Vagina (tissue), 2 donors: ENCODE results near the gene GUCY2C. TPM values are rescaled to one million over a fixed set of nuclear protein-coding genes. Genes with fewer than 3 reads are reported as not detected.

ENCODE experiments used
- DNase-seq, 2 donors: peaks; one replicate each; pipeline ENCODE4 v3.0.0-alpha.2; 2017; ENCODE audit errors: extremely low spot score in 2 of 2
- H3K27ac ChIP-seq: fragments of 200-600 bp; sonication (generic); one replicate; pipeline ENCODE4 v1.5.1; 2019
- H3K27me3 ChIP-seq: fragments of 200-600 bp; sonication (generic); one replicate; pipeline ENCODE4 v1.5.1; 2019
- H3K36me3 ChIP-seq, 2 donors: fragments of 200-600 bp; sonication (generic); one replicate each; pipeline ENCODE4 v1.5.1; 2017 to 2019
- H3K4me1 ChIP-seq: fragments of 200-600 bp; sonication (generic); one replicate; pipeline ENCODE4 v1.5.1; 2019
- H3K4me3 ChIP-seq, 2 donors: fragments of 200-600 bp; sonication (generic); 1 replicate in 1 of 2; 2 replicates in 1 of 2; pipeline ENCODE4 v1.5.1; 2016 to 2019
- H3K9me3 ChIP-seq: fragments of 200-600 bp; sonication (generic); one replicate; pipeline ENCODE4 v1.5.1; 2019
- CTCF ChIP-seq, 3 experiments: fragments of 450-650 bp in 2 of 3; fragments of 200-600 bp in 1 of 3; sonication (generic) in 1 of 3; IDR thresholded peaks; one replicate each; pipeline ENCODE4 v1.5.1; 2017 to 2019; ENCODE audit warnings: antibody characterized with exemption in 3 of 3, mild to moderate bottlenecking in 2 of 3, moderate library complexity in 2 of 3
- POLR2A ChIP-seq, 2 donors: fragments of 450-650 bp; IDR thresholded peaks; one replicate each; pipeline ENCODE4 v1.6.1; 2017; ENCODE audit warnings: antibody characterized with exemption in 2 of 2, mild to moderate bottlenecking in 2 of 2, moderate library complexity in 2 of 2
- POLR2AphosphoS5 ChIP-seq, 2 donors: sonication (generic); formaldehyde crosslinking; IDR thresholded peaks; one replicate each; pipeline ENCODE4 v1.9.0; 2017; ENCODE audit warnings: antibody characterized with exemption in 2 of 2, mild to moderate bottlenecking in 2 of 2, low read depth in 1 of 2; ENCODE audit not compliant: insufficient read depth in 1 of 2
- intact Hi-C: fragments of 100-400 bp; cut with DNase I; formaldehyde crosslinking; loops from one replicate; pipeline ENCODE4 v1.15.1; 2023
- total RNA-seq: library from RNA; depleted of rRNA; stranded (reverse); fragments of >200 nt; gene quantifications from one replicate; pipeline ENCODE4 v1.2.3, GENCODE V29; 2016

GUCY2C gene
- total RNA-seq, 1 donor from 2014 or later = 0.74 TPM

GRCh38 chr12:14663002-14663401, 33.4 kb downstream of the GUCY2C start:
- TF ChIP-seq CTCF (IDR thresholded peaks at IDR 0.05) (no peak), POLR2AphosphoS5 (IDR thresholded peaks at IDR 0.05; ENCODE audit: insufficient read depth in 1 of 2, low read depth in 1 of 2) (no peak), POLR2A (IDR thresholded peaks at IDR 0.05) (no peak)

GRCh38 chr12:14656846-14657245, 39.6 kb downstream of the GUCY2C start:
- intact Hi-C loops = no loop called here
- Histone ChIP-seq H3K27ac (no peak overlapping the region), H3K4me1 (no peaks in the 10 kb centered on the region), H3K9me3 (no peaks in the 10 kb centered on the region), H3K36me3 (no peaks in the 10 kb centered on the region), H3K27me3 (no peaks in the 10 kb centered on the region), H3K4me3 (no peak overlapping the region)
- TF ChIP-seq CTCF (IDR thresholded peaks at IDR 0.05) (no peak), POLR2A (IDR thresholded peaks at IDR 0.05) (no peak), POLR2AphosphoS5 (IDR thresholded peaks at IDR 0.05; ENCODE audit: insufficient read depth in 1 of 2, low read depth in 1 of 2) (no peak)
- no peak for DNase-seq

More at GRCh38 chr12:14663002-14663401, 33.4 kb downstream of the GUCY2C start:
- Histone ChIP-seq H3K4me1 (no peaks in the 10 kb centered on the region), H3K36me3 (no peaks in the 10 kb centered on the region), H3K4me3 (no peak overlapping the region), H3K27ac (no peak overlapping the region), H3K27me3 (no peaks in the 10 kb centered on the region), H3K9me3 (no peaks in the 10 kb centered on the region)
- intact Hi-C loops = no loop called here
- no peak for DNase-seq

- Histone ChIP-seq H3K4me1 (no peaks in the 10 kb centered on the region), H3K27me3 (no peaks in the 10 kb centered on the region), H3K9me3 (no peaks in the 10 kb centered on the region), H3K27ac (no peak overlapping the region), H3K36me3 (no peaks in the 10 kb centered on the region), H3K4me3 (no peak overlapping the region)
- TF ChIP-seq CTCF (IDR thresholded peaks at IDR 0.05) (no peak), POLR2A (IDR thresholded peaks at IDR 0.05) (no peak), POLR2AphosphoS5 (IDR thresholded peaks at IDR 0.05; ENCODE audit: insufficient read depth in 1 of 2, low read depth in 1 of 2) (no peak)
- intact Hi-C loops = no loop called here
- no peak for DNase-seq
These were observed 41.1 kb downstream of the GUCY2C start for GRCh38 chr12:14655284-14655683.

- Histone ChIP-seq H3K27me3 (no peaks in the 10 kb centered on the region), H3K4me3 (no peak overlapping the region), H3K9me3 (no peaks in the 10 kb centered on the region), H3K36me3 (no peaks in the 10 kb centered on the region), H3K27ac (no peak overlapping the region), H3K4me1 (no peaks in the 10 kb centered on the region)
- intact Hi-C loops = no loop called here
- no peak for DNase-seq
- TF ChIP-seq CTCF (IDR thresholded peaks at IDR 0.05) (no peak), POLR2A (IDR thresholded peaks at IDR 0.05) (no peak), POLR2AphosphoS5 (IDR thresholded peaks at IDR 0.05; ENCODE audit: insufficient read depth in 1 of 2, low read depth in 1 of 2) (no peak)
These were observed 41.6 kb downstream of the GUCY2C start for GRCh38 chr12:14654842-14655241.

GRCh38 chr12:14654416-14654815, 42.0 kb downstream of the GUCY2C start:
- intact Hi-C loops = no loop called here
- H3K9me3 ChIP-seq = no peaks in the 10 kb centered on the region

More at GRCh38 chr12:14654416-14654815, 42.0 kb downstream of the GUCY2C start:
- TF ChIP-seq POLR2AphosphoS5 (IDR thresholded peaks at IDR 0.05; ENCODE audit: insufficient read depth in 1 of 2, low read depth in 1 of 2) (no peak), POLR2A (IDR thresholded peaks at IDR 0.05) (no peak), CTCF (IDR thresholded peaks at IDR 0.05) (no peak)
- no peaks in the 10 kb centered on the region for H3K27me3 ChIP-seq
- H3K4me3 ChIP-seq = no peak overlapping the region
- H3K4me1 ChIP-seq = no peaks in the 10 kb centered on the region
- DNase-seq = no peak
- H3K27ac ChIP-seq = no peak overlapping the region
- H3K36me3 ChIP-seq = no peaks in the 10 kb centered on the region
